K562 (cell line): ENCODE results near the gene SHISA7. TPM values are rescaled to one million over a fixed set of nuclear protein-coding genes. Genes with fewer than 3 reads are reported as not detected.

Experiments used
- ATAC-seq: fragments of 200-7000 bp; cut with Tn5 transposase; 3 replicates; pipeline ENCODE4 v1.9.1; 2020; ENCODE audit warnings: moderate library complexity
- BruUV-seq: library from RNA; stranded (reverse); fragments of 400-500 nt; replicated peaks from 2 replicates; lab custom pipeline; 2021; lab: Mats Ljungman, UMichigan
- CTCF ChIA-PET: fragments of 300-600 bp; formaldehyde crosslinking; extraction: SDS; loops from one replicate; lab custom pipeline; 2021; ENCODE audit warnings: low intra/inter-chr PET ratio; lab: Yijun Ruan, JAX
- POLR2A ChIA-PET: fragments of 300-600, 350-650 bp; sonication (Branson Sonifier 250); formaldehyde crosslinking; extraction: SDS; loops from one replicate; lab custom pipeline; 2021; ENCODE audit warnings: antibody characterized with exemption, inconsistent platforms; lab: Yijun Ruan, JAX
- DNase-seq, 4 experiments: peaks; one replicate each; pipeline versions ENCODE4 v3.0.0 to v3.0.0-alpha.2; 2011 to 2018; ENCODE audit warnings: low spot score in 3 of 4, mixed read lengths in 3 of 4; ENCODE audit errors: extremely low read depth in 1 of 4
- FAIRE-seq: peaks from 2 replicates; lab custom pipeline; 2011; peaks lifted over from hg19 to GRCh38; lab: Jason Lieb, UNC
- H2AFZ ChIP-seq: 2 replicates; pipeline ENCODE4 v1.6.0; 2011; ENCODE audit warnings: low read depth, low read length, control low read depth, inconsistent platforms
- H3K27ac ChIP-seq: fragments of 200-600 bp; 3 replicates; pipeline ENCODE4 v1.8.0; 2011; ENCODE audit warnings: low read depth, mild to moderate bottlenecking, control low read depth, inconsistent platforms, low read length, moderate library complexity, mixed read lengths; ENCODE audit errors: extremely low read depth
- H3K27me3 ChIP-seq, 2 experiments: fragments of 300-600 bp in 1 of 2; 2 replicates in 1 of 2; 3 replicates in 1 of 2; pipeline versions ENCODE4 v1.6.0 to v1.8.0; 2011; ENCODE audit warnings: inconsistent platforms in 2 of 2, low read length in 2 of 2, mild to moderate bottlenecking in 1 of 2, mixed read lengths in 1 of 2, moderate library complexity in 1 of 2; ENCODE audit not compliant: control insufficient read depth in 2 of 2, insufficient read depth in 2 of 2
- H3K36me3 ChIP-seq: fragments of 300-600 bp; 3 replicates; pipeline ENCODE4 v1.8.0; 2011; ENCODE audit warnings: mild to moderate bottlenecking, low read length, inconsistent platforms; ENCODE audit not compliant: control insufficient read depth, insufficient read depth
- H3K4me1 ChIP-seq, 2 experiments: fragments of 200-600 bp in 1 of 2; replicated peaks in 1 of 2; 2 replicates in 1 of 2; 3 replicates in 1 of 2; pipeline versions ENCODE4 v1.5.1 to v1.8.0; 2011; ENCODE audit warnings: inconsistent platforms in 2 of 2, low read length in 2 of 2, mild to moderate bottlenecking in 1 of 2, mixed read lengths in 1 of 2, moderate library complexity in 1 of 2; ENCODE audit not compliant: control insufficient read depth in 2 of 2, insufficient read depth in 2 of 2
- H3K4me2 ChIP-seq: 2 replicates; pipeline ENCODE4 v1.6.1; 2011; ENCODE audit warnings: low read length, control low read depth, inconsistent platforms, mixed read lengths; ENCODE audit not compliant: insufficient read depth
- H3K4me3 ChIP-seq: fragments of 200-600 bp; sonication (generic), shearing (Covaris generic); 2 replicates; pipeline ENCODE4 v1.5.1; 2016; ENCODE audit warnings: control low read depth, inconsistent platforms
- H3K79me2 ChIP-seq: fragments of 200-600 bp; 3 replicates; pipeline ENCODE4 v1.8.0; 2011; ENCODE audit warnings: low read length, inconsistent platforms; ENCODE audit not compliant: control insufficient read depth, insufficient read depth
- H3K9ac ChIP-seq, 2 experiments: 2 replicates each; pipeline versions ENCODE4 v1.6.0 to v1.6.1; 2011; ENCODE audit warnings: low read depth in 2 of 2, low read length in 2 of 2, control low read depth in 1 of 2, inconsistent platforms in 1 of 2, mild to moderate bottlenecking in 1 of 2, mixed read lengths in 1 of 2; ENCODE audit not compliant: insufficient read depth in 1 of 2
- H3K9me1 ChIP-seq: one replicate; pipeline ENCODE4 v1.6.0; 2011; ENCODE audit warnings: inconsistent platforms, mild to moderate bottlenecking, low read length, moderate library complexity; ENCODE audit not compliant: control insufficient read depth, insufficient read depth
- H3K9me3 ChIP-seq: replicated peaks from 2 replicates; pipeline ENCODE4 v1.5.1; 2011; ENCODE audit warnings: low read depth, low read length, inconsistent platforms; ENCODE audit not compliant: control insufficient read depth, insufficient read depth
- H4K20me1 ChIP-seq: replicated peaks from 2 replicates; pipeline ENCODE4 v1.6.1; 2011; ENCODE audit warnings: low read length, inconsistent platforms, mixed read lengths; ENCODE audit not compliant: control insufficient read depth, insufficient read depth
- BCOR ChIP-seq: fragments of 450-650 bp; IDR thresholded peaks from 2 replicates; pipeline ENCODE4 v1.6.1; 2016
- CUX1 ChIP-seq: fragments of 200-800 bp; sonication (Bioruptor generic); IDR thresholded peaks from 2 replicates; pipeline ENCODE4 v1.6.1; 2016; ENCODE audit warnings: missing genetic modification characterization, missing compliant biosample characterization
- ERF ChIP-seq: fragments of 450-650 bp; formaldehyde crosslinking; IDR thresholded peaks from 2 replicates; pipeline ENCODE4 v1.4.0; 2020; ENCODE audit warnings: mild to moderate bottlenecking, mixed read lengths
- LCOR ChIP-seq: sonication (generic); formaldehyde crosslinking; IDR thresholded peaks from 2 replicates; pipeline ENCODE4 v1.8.0; 2022; ENCODE audit warnings: mild to moderate bottlenecking, missing genetic modification reagents
- NR2C2 ChIP-seq, 2 experiments: fragments of 200-800 bp in 1 of 2; sonication (Bioruptor generic) in 1 of 2; sonication (generic) in 1 of 2; formaldehyde crosslinking in 1 of 2; IDR thresholded peaks; 2 replicates each; pipeline versions ENCODE4 v1.6.1 to v1.8.0; 2016 to 2022; ENCODE audit warnings: mild to moderate bottlenecking in 1 of 2, missing compliant biosample characterization in 1 of 2, missing genetic modification characterization in 1 of 2, missing genetic modification reagents in 1 of 2
- PHF21A ChIP-seq: fragments of 450-650 bp; IDR thresholded peaks from 2 replicates; pipeline ENCODE4 v1.6.1; 2017; ENCODE audit warnings: low read depth, borderline replicate concordance
- XRCC4 ChIP-seq: IDR thresholded peaks from one replicate; pipeline ENCODE4 v1.6.1; 2011; ENCODE audit not compliant: insufficient read depth, insufficient read length; ENCODE audit errors: extremely low read depth
- ZBTB7A ChIP-seq: IDR thresholded peaks from 2 replicates; pipeline ENCODE4 v1.6.1; 2011; ENCODE audit warnings: low read depth, mild to moderate bottlenecking, low read length, moderate library complexity, borderline replicate concordance; ENCODE audit not compliant: control insufficient read depth
- WGBS: fragments of 100-300 bp; shearing (Covaris generic); methylation state at CpG from one replicate; pipeline ENCODE4 v1.1.6; 2016; ENCODE audit warnings: low coverage, mixed read lengths; ENCODE audit not compliant: insufficient coverage; ENCODE audit errors: missing lambda C conversion rate; 5-methylcytosine and 5-hydroxymethylcytosine counted together
- in situ Hi-C: fragments of 300-500 bp; cut with MboI; formaldehyde crosslinking; loops from 4 replicates; pipeline ENCODE4 v1.15.0; 2018; ENCODE audit warnings: inconsistent platforms, mixed read lengths
- intact Hi-C: fragments of 100-400 bp; cut with micrococcal nuclease; formaldehyde crosslinking; loops from 2 replicates; pipeline ENCODE4 v1.14.2; 2022
- polyA plus RNA-seq, 8 experiments: library from polyadenylated mRNA; depleted of rRNA in 4 of 8; stranded (reverse) in 5 of 8; unstranded in 3 of 8; fragments of >200 nt; fragmentation: Nextera tagmentation in 2 of 8; fragmentation: Illumina TruSeq in 1 of 8; extraction: Ambion mirVana in 2 of 8; extraction: Trizol in 1 of 8; gene quantifications; 2 replicates each; pipeline versions ENCODE4 v1.2.1 to v1.2.3, GENCODE V29; 2011 to 2014; ENCODE audit warnings: inconsistent platforms in 1 of 8, missing spikeins in 1 of 8
- total RNA-seq, 7 experiments: library from RNA; depleted of rRNA in 6 of 7; stranded (reverse); fragments of >200 nt in 6 of 7; fragmentation: Illumina TruSeq in 2 of 7; extraction: Trizol in 2 of 7; gene quantifications; 2 replicates each; pipeline versions ENCODE4 v1.2.1 to v1.2.3, GENCODE V29; 2011 to 2021; ENCODE audit warnings: low replicate concordance in 1 of 7
- TF ChIP-seq, protein P1 (sequence below): sonication (generic); formaldehyde crosslinking; IDR thresholded peaks from 2 replicates; pipeline ENCODE4 v1.8.1; 2023; ENCODE audit warnings: mild to moderate bottlenecking, missing genetic modification reagents
- TF ChIP-seq, protein P2 (sequence below): sonication (generic); formaldehyde crosslinking; IDR thresholded peaks from 2 replicates; pipeline ENCODE4 v1.8.1; 2023; ENCODE audit warnings: mild to moderate bottlenecking, missing genetic modification reagents

SHISA7 gene
- total and polyA plus RNA-seq, 9 of the 15 experiments (the other 6 are each of a cell fraction or from before 2014, with no cell fraction given) = 0.01 to 0.40 (median 0.07) TPM

- peak in 3 of 4 experiments; percentile 55 to 72 (median 56) for DNase-seq
- no peaks in the 10 kb centered on the region; the same call in 1 of the 2 replicates for H3K9me3 ChIP-seq
- H3K36me3 ChIP-seq = peaks cover 34% of the 10 kb centered on the region
- peak within 1 kb of the TSS; percentile 94 to 97 for H3K9ac ChIP-seq
- peak; percentile 11 for FAIRE-seq
- 2% methylated on average over 43 of the region's 72 CpGs for WGBS
- H4K20me1 ChIP-seq = peaks cover 33% of the 10 kb centered on the region
- H2AFZ ChIP-seq = peak within 1 kb of the TSS; percentile 99
- peaks cover 8% of the 10 kb centered on the region for H3K9me1 ChIP-seq
- peaks cover 67% of the 10 kb centered on the region for H3K79me2 ChIP-seq
- H3K4me1 ChIP-seq = peaks cover 39 to 53% of the 10 kb centered on the region in 2 experiments
- H3K4me2 ChIP-seq = peak within 1 kb of the TSS; percentile 94
- in situ Hi-C loops = no loop called here
- no TSS peak for BruUV-seq
- H3K4me3 ChIP-seq = peak within 1 kb of the TSS; percentile 77
- peak; percentile 15 for ATAC-seq
- peak within 1 kb of the TSS; percentile 97 for H3K27ac ChIP-seq
- no peaks in the 10 kb centered on the region for H3K27me3 ChIP-seq
- CTCF ChIA-PET = no interaction called here
- intact Hi-C loops = loop anchor here (2.0 kb wide), 1 partner anchor 168 kb away; no protein-coding TSS in a partner anchor
- POLR2A ChIA-PET = interaction anchor here (0.5 to 12.9 kb wide), 24 partner anchors 9 to 297 kb away, joined by 3 to 195 read pairs (median 3); partner anchors contain the start of genes HSPBP1, ISOC2, KMT5C and PTPRH
- no peak for TF ChIP-seq XRCC4
- 0 out of 2 replicates have a peak, but pooled peaks have one; percentile 19 for TF ChIP-seq PHF21A
- no peak for TF ChIP-seq NR2C2 (CRISPR knock-in tag; IDR thresholded peaks at IDR 0.05)
- peak; percentile 47 for TF ChIP-seq NR2C2 (tag; IDR thresholded peaks at IDR 0.05)
- TF ChIP-seq CUX1 = peak; percentile 39; the same call in 1 of the 2 replicates
- TF ChIP-seq, protein P1, sequence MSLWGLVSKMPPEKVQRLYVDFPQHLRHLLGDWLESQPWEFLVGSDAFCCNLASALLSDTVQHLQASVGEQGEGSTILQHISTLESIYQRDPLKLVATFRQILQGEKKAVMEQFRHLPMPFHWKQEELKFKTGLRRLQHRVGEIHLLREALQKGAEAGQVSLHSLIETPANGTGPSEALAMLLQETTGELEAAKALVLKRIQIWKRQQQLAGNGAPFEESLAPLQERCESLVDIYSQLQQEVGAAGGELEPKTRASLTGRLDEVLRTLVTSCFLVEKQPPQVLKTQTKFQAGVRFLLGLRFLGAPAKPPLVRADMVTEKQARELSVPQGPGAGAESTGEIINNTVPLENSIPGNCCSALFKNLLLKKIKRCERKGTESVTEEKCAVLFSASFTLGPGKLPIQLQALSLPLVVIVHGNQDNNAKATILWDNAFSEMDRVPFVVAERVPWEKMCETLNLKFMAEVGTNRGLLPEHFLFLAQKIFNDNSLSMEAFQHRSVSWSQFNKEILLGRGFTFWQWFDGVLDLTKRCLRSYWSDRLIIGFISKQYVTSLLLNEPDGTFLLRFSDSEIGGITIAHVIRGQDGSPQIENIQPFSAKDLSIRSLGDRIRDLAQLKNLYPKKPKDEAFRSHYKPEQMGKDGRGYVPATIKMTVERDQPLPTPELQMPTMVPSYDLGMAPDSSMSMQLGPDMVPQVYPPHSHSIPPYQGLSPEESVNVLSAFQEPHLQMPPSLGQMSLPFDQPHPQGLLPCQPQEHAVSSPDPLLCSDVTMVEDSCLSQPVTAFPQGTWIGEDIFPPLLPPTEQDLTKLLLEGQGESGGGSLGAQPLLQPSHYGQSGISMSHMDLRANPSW (CRISPR knock-in tag) = no peak
- no peak; the same call in 1 of the 2 replicates for TF ChIP-seq LCOR (CRISPR knock-in tag)
- TF ChIP-seq, protein P2, sequence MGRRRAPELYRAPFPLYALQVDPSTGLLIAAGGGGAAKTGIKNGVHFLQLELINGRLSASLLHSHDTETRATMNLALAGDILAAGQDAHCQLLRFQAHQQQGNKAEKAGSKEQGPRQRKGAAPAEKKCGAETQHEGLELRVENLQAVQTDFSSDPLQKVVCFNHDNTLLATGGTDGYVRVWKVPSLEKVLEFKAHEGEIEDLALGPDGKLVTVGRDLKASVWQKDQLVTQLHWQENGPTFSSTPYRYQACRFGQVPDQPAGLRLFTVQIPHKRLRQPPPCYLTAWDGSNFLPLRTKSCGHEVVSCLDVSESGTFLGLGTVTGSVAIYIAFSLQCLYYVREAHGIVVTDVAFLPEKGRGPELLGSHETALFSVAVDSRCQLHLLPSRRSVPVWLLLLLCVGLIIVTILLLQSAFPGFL = 0 out of 2 replicates have a peak, but pooled peaks have one; percentile 20
- no peak for TF ChIP-seq ZBTB7A
- 0 out of 2 replicates have a peak, but pooled peaks have one; percentile 30 for TF ChIP-seq ERF (CRISPR knock-in tag)
- TF ChIP-seq BCOR = no peak
Observed at GRCh38 chr19:55384131-55384919, 58.8 kb downstream of the SHISA7 start, which contains the start of gene TMEM238. TMEM238 (minus strand) TSS chr19:55384292; CDS start chr19:55384259, 33 bp downstream.
